Neural cell (in vitro differentiated cells): ENCODE results near the gene KSR2. TPM values are rescaled to one million over a fixed set of nuclear protein-coding genes. Genes with fewer than 3 reads are reported as not detected.

Source experiments
- H2AFZ ChIP-seq: fragments of 200-600, 300-800 bp; sonication (generic), shearing (Covaris generic); 2 replicates; pipeline ENCODE4 v1.6.0; 2014; ENCODE audit warnings: low read depth, mild to moderate bottlenecking, antibody characterized with exemption, low read length, moderate library complexity
- H3F3A ChIP-seq: fragments of 200-600 bp; shearing (Covaris generic); 2 replicates; pipeline ENCODE4 v1.6.1; 2016; ENCODE audit warnings: mild to moderate bottlenecking, moderate library complexity, mixed read lengths, antibody characterized with exemption, low read length; ENCODE audit not compliant: insufficient read depth, poor library complexity, severe bottlenecking
- H3K27ac ChIP-seq: fragments of 200-600, 300-800 bp; sonication (generic), shearing (Covaris generic); 2 replicates; pipeline ENCODE4 v1.5.1; 2014; ENCODE audit warnings: mild to moderate bottlenecking, low read length, moderate library complexity
- H3K27me3 ChIP-seq: fragments of 300-800, 200-600 bp; sonication (generic), shearing (Covaris generic); 2 replicates; pipeline ENCODE4 v1.6.0; 2014; ENCODE audit warnings: mild to moderate bottlenecking, low read depth, low read length, moderate library complexity; ENCODE audit not compliant: insufficient read depth
- H3K36me3 ChIP-seq: fragments of 300-800, 200-600 bp; sonication (generic), shearing (Covaris generic); 2 replicates; pipeline ENCODE4 v1.5.1; 2014; ENCODE audit warnings: mild to moderate bottlenecking, antibody characterized with exemption, low read length, moderate library complexity; ENCODE audit not compliant: insufficient read depth
- H3K4me2 ChIP-seq: fragments of 300-800, 200-600 bp; sonication (generic), shearing (Covaris generic); 2 replicates; pipeline ENCODE4 v1.6.0; 2014; ENCODE audit warnings: mild to moderate bottlenecking, low read length
- H3K4me3 ChIP-seq: fragments of 300-800, 200-600 bp; sonication (generic), shearing (Covaris generic); 2 replicates; pipeline ENCODE4 v1.5.1; 2014; ENCODE audit warnings: mild to moderate bottlenecking, low read length, moderate library complexity
- H3K79me2 ChIP-seq: fragments of 200-600 bp; shearing (Covaris generic); replicated peaks from 2 replicates; pipeline ENCODE4 v1.6.0; 2014; ENCODE audit warnings: mild to moderate bottlenecking, low read length, moderate library complexity; ENCODE audit not compliant: insufficient read depth
- H3K9ac ChIP-seq: fragments of 300-800, 200-600 bp; sonication (generic), shearing (Covaris generic); 2 replicates; pipeline ENCODE4 v1.6.1; 2016; ENCODE audit warnings: mild to moderate bottlenecking, low read length, mixed read lengths
- H3K9me2 ChIP-seq: fragments of 200-600 bp; shearing (Covaris generic); 2 replicates; pipeline ENCODE4 v1.6.1; 2016; ENCODE audit warnings: mild to moderate bottlenecking, low read length, mixed read lengths; ENCODE audit not compliant: insufficient read depth
- H3K9me3 ChIP-seq: fragments of 200-600, 300-800 bp; sonication (generic), shearing (Covaris generic); 2 replicates; pipeline ENCODE4 v1.6.1; 2016; ENCODE audit warnings: mild to moderate bottlenecking, mixed run types, low read length, moderate library complexity, mixed read lengths
- H4K20me1 ChIP-seq: fragments of 200-600 bp; shearing (Covaris generic); 2 replicates; pipeline ENCODE4 v1.6.1; 2016; ENCODE audit warnings: mild to moderate bottlenecking, mixed run types; ENCODE audit not compliant: insufficient read depth
- CTCF ChIP-seq: fragments of 450-650 bp; IDR thresholded peaks from 2 replicates; pipeline ENCODE4 v1.5.1; 2014; ENCODE audit warnings: antibody characterized with exemption, mild to moderate bottlenecking, moderate library complexity; ENCODE audit not compliant: poor library complexity, severe bottlenecking
- EP300 ChIP-seq: fragments of 450-650 bp; conservative IDR thresholded peaks from 2 replicates; pipeline ENCODE4 v1.6.1; 2014; ENCODE audit warnings: antibody characterized with exemption, mild to moderate bottlenecking, moderate library complexity; ENCODE audit not compliant: poor library complexity, severe bottlenecking
- EZH2 ChIP-seq: fragments of 200-600, 300-800 bp; shearing (Covaris generic), sonication (generic); IDR thresholded peaks from 2 replicates; pipeline ENCODE4 v1.6.1; 2014; ENCODE audit warnings: antibody characterized with exemption, low read length, borderline replicate concordance, mild to moderate bottlenecking; ENCODE audit not compliant: insufficient read depth, poor library complexity, severe bottlenecking
- MXI1 ChIP-seq: fragments of 450-650 bp; conservative IDR thresholded peaks from 2 replicates; pipeline ENCODE4 v1.6.1; 2014; ENCODE audit warnings: antibody characterized with exemption, mild to moderate bottlenecking; ENCODE audit not compliant: poor library complexity, severe bottlenecking
- POLR2AphosphoS5 ChIP-seq: IDR thresholded peaks from 2 replicates; pipeline ENCODE4 v1.6.1; 2012
- RAD21 ChIP-seq: fragments of 450-650 bp; conservative IDR thresholded peaks from 2 replicates; pipeline ENCODE4 v1.6.1; 2014; ENCODE audit warnings: antibody characterized with exemption, mild to moderate bottlenecking, moderate library complexity
- REST ChIP-seq: IDR thresholded peaks from 2 replicates; pipeline ENCODE4 v1.6.1; 2012; ENCODE audit warnings: borderline replicate concordance
- SMC3 ChIP-seq: fragments of 450-650 bp; conservative IDR thresholded peaks from 2 replicates; pipeline ENCODE4 v1.6.1; 2014; ENCODE audit warnings: antibody characterized with exemption, mild to moderate bottlenecking, moderate library complexity; ENCODE audit not compliant: poor library complexity
- TAF1 ChIP-seq: IDR thresholded peaks from 2 replicates; pipeline ENCODE4 v1.6.1; 2012; ENCODE audit warnings: low read depth
- polyA plus RNA-seq: library from polyadenylated mRNA; depleted of rRNA; stranded (reverse); fragments of >200 nt; gene quantifications from 2 replicates; pipeline ENCODE4 v1.2.3, GENCODE V29; 2014

The KSR2 gene
- polyA plus RNA-seq, 1 donor from 2014 or later: 3.0 TPM

- Histone ChIP-seq H3K9me2 (no peaks in the 10 kb centered on the region), H3K27me3 (no peaks in the 10 kb centered on the region), H3K4me3 (no peak overlapping the region), H3F3A (no peaks in the 10 kb centered on the region), H3K79me2 (no peaks in the 10 kb centered on the region), H3K4me2 (no peak overlapping the region), H3K27ac (no peak overlapping the region), H4K20me1 (no peaks in the 10 kb centered on the region), H3K36me3 (no peaks in the 10 kb centered on the region), H3K9me3 (no peaks in the 10 kb centered on the region), H3K9ac (no peak overlapping the region), H2AFZ (no peak overlapping the region)
- TF ChIP-seq TAF1: no peak
- no peak for TF ChIP-seq SMC3
- TF ChIP-seq REST: no peak
- TF ChIP-seq POLR2AphosphoS5: no peak
- no peak for TF ChIP-seq MXI1
- no peak for TF ChIP-seq CTCF
- TF ChIP-seq RAD21: no peak
- no peak for TF ChIP-seq EZH2
- TF ChIP-seq EP300: no peak
Observed at GRCh38 chr12:117658226-117658625, 310.6 kb downstream of the KSR2 start.

DNA sequence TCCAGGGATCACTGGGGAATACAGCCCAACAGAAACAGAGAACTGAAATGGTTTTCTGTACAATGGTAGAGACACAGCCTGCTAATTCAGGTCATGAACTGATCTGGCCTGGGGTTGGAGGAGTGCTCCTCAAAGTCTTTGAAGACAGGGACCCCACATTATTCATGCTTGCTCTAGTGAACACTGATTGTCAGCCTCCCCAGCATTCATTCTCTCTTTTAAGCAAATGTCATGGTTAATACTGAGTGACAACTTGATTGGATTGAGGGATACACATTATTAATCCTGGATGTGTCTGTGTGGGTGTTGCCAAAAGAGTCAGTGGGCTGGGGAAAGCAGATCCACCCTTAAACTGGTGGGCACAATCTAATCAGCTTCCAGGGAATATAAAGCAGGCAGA, 319.0 kb downstream of the KSR2 start:
- no peaks in the 10 kb centered on the region for H3F3A ChIP-seq

More for the DNA sequence above, 319.0 kb downstream of the KSR2 start:
- no peaks in the 10 kb centered on the region for H3K9me3 ChIP-seq
- H2AFZ ChIP-seq: no peak overlapping the region
- no peak overlapping the region for H3K9ac ChIP-seq
- no peaks in the 10 kb centered on the region for H3K27me3 ChIP-seq
- TF ChIP-seq EP300 (no peak), TAF1 (no peak), CTCF (no peak), RAD21 (no peak), REST (no peak), POLR2AphosphoS5 (no peak), EZH2 (no peak), SMC3 (no peak), MXI1 (no peak)
- H4K20me1 ChIP-seq: no peaks in the 10 kb centered on the region
- H3K36me3 ChIP-seq: no peaks in the 10 kb centered on the region
- no peaks in the 10 kb centered on the region for H3K79me2 ChIP-seq
- no peak overlapping the region for H3K27ac ChIP-seq
- H3K4me3 ChIP-seq: no peak overlapping the region
- H3K9me2 ChIP-seq: no peaks in the 10 kb centered on the region
- no peak overlapping the region for H3K4me2 ChIP-seq
